Peyer's patch (tissue), 4 donors: ENCODE results near the gene MUC20.

ENCODE experiments used
- CTCF ChIP-seq, 6 experiments: fragments of 450-650 bp in 4 of 6; fragments of 200-600 bp in 2 of 6; sonication (generic) in 1 of 6; IDR thresholded peaks; one replicate each; pipeline ENCODE4 v1.5.1; 2017 to 2019; ENCODE audit warnings: antibody characterized with exemption in 6 of 6, mild to moderate bottlenecking in 3 of 6, moderate library complexity in 1 of 6
- POLR2A ChIP-seq, 2 donors: fragments of 450-650 bp; IDR thresholded peaks; one replicate each; pipeline ENCODE4 v1.5.1; 2017; ENCODE audit warnings: antibody characterized with exemption in 2 of 2, mild to moderate bottlenecking in 2 of 2, moderate library complexity in 2 of 2

- TF ChIP-seq CTCF (IDR thresholded peaks at IDR 0.05) (no peak), POLR2A (IDR thresholded peaks at IDR 0.05) (no peak)
Observed at GRCh38 chr3:195701042-195701915, 19.5 kb upstream of the MUC20 start.
